ENCODE measurements around the gene LGALS7B. TPM values are rescaled to one million over a fixed set of nuclear protein-coding genes. Genes with fewer than 3 reads are reported as not detected.

The LGALS7B gene
- not detected for polyA plus RNA-seq (2013, experiment 1 of 2)
- polyA plus RNA-seq (2013, experiment 2 of 2), result 1.1 TPM

- H3K36me3 ChIP-seq (ENCODE audit: insufficient read depth, low read length), result no peaks in the 10 kb centered on the region
- no peak within 1 kb of the TSS for H3K27ac ChIP-seq (ENCODE audit: low read depth, low read length)
- H3K9me3 ChIP-seq (ENCODE audit: insufficient read depth, low read depth, low read length), result no peaks in the 10 kb centered on the region
- no peaks in the 10 kb centered on the region for H3K27me3 ChIP-seq (ENCODE audit: insufficient read depth, low read length)
- no peak within 1 kb of the TSS for H3K4me3 ChIP-seq (ENCODE audit: low read length)
- H3K9ac ChIP-seq (ENCODE audit: low read depth, low read length), result no peak within 1 kb of the TSS
- no peaks in the 10 kb centered on the region for H3K4me1 ChIP-seq (ENCODE audit: insufficient read depth, low read length)
- WGBS, result 76% methylated on average over 10 of the region's 17 CpGs
Observed at GRCh38 chr19:38788478-38789243, at the start of gene LGALS7B. TSS of gene LGALS7B (plus strand) at chr19:38789200. CDS start at chr19:38789227, 27 bp downstream.

- no peaks in the 10 kb centered on the region for H3K9me3 ChIP-seq (ENCODE audit: insufficient read depth, low read depth, low read length)
- H3K4me1 ChIP-seq (ENCODE audit: insufficient read depth, low read length), result peaks cover 4% of the 10 kb centered on the region; the same call in 1 of the 2 replicates
- H3K9ac ChIP-seq (ENCODE audit: low read depth, low read length), result no peak overlapping the region
- peaks cover 12% of the 10 kb centered on the region for H3K27me3 ChIP-seq (ENCODE audit: insufficient read depth, low read length)
- 88% methylated on average over 16 of the region's 16 CpGs for WGBS
- no peak overlapping the region for H3K27ac ChIP-seq (ENCODE audit: low read depth, low read length)
- H3K4me3 ChIP-seq (ENCODE audit: low read length), result no peak overlapping the region
- H3K36me3 ChIP-seq (ENCODE audit: insufficient read depth, low read length), result no peaks in the 10 kb centered on the region
Observed at GRCh38 chr19:38739440-38740256, 49.4 kb upstream of the LGALS7B start.

DNA sequence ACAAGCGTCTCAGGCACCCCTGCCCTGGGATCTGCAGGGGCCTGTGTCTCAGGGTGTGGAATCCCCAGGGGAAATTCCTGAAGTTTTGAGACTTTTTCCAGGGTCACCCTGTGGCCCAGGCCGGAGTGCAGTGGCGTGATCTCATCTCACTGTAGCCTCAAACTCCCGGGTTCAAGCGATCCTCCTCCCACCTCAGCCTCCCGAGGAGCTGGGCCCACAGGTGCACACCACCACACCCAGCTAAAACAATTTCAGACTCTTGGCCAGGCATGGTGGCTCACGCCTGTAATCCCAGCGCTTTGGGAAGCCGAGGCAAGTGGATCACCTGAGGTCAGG, 48.8 kb upstream of the LGALS7B start:
- H3K27ac ChIP-seq (ENCODE audit: low read depth, low read length), result no peak overlapping the region
- no peak overlapping the region for H3K4me3 ChIP-seq (ENCODE audit: low read length)
- H3K9me3 ChIP-seq (ENCODE audit: insufficient read depth, low read depth, low read length), result no peaks in the 10 kb centered on the region
- no peak overlapping the region for H3K9ac ChIP-seq (ENCODE audit: low read depth, low read length)
- peaks cover 12% of the 10 kb centered on the region for H3K27me3 ChIP-seq (ENCODE audit: insufficient read depth, low read length)
- H3K36me3 ChIP-seq (ENCODE audit: insufficient read depth, low read length), result no peaks in the 10 kb centered on the region
- 94% methylated on average over 9 of the region's 9 CpGs for WGBS
- H3K4me1 ChIP-seq (ENCODE audit: insufficient read depth, low read length), result no peaks in the 10 kb centered on the region

- Histone ChIP-seq H3K36me3 (ENCODE audit: insufficient read depth, low read length) (no peaks in the 10 kb centered on the region), H3K27me3 (ENCODE audit: insufficient read depth, low read length) (peaks cover 12% of the 10 kb centered on the region), H3K9me3 (ENCODE audit: insufficient read depth, low read depth, low read length) (no peaks in the 10 kb centered on the region), H3K4me1 (ENCODE audit: insufficient read depth, low read length) (no peaks in the 10 kb centered on the region), H3K4me3 (ENCODE audit: low read length) (no peak overlapping the region), H3K27ac (ENCODE audit: low read depth, low read length) (no peak overlapping the region), H3K9ac (ENCODE audit: low read depth, low read length) (no peak overlapping the region)
- WGBS, result 86% methylated on average over 2 of the region's 2 CpGs
Observed at GRCh38 chr19:38740932-38741331, 48.1 kb upstream of the LGALS7B start.

DNA sequence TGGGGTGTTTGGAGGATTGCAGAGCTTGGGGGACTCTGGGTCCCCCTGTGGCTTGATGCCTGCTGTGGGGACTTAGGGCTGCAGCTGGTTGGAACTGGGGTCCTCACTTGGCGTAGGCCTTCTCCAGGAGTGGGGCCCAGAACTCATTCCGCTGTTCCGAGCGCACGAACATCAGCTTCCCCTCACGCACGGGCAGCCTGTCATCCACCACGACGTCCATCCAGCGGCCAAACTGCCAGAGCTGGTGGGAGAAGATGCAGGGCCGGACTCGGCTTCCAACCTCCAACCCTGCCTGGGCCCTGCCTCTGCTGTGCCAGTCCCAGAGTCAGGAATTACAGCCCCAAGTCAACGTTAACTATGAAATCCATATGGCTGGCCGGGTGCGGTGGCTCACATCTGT, 47.3 kb upstream of the LGALS7B start:
- no peaks in the 10 kb centered on the region for H3K36me3 ChIP-seq (ENCODE audit: insufficient read depth, low read length)
- H3K9me3 ChIP-seq (ENCODE audit: insufficient read depth, low read depth, low read length), result no peaks in the 10 kb centered on the region
- no peak overlapping the region for H3K9ac ChIP-seq (ENCODE audit: low read depth, low read length)
- no peak overlapping the region for H3K27ac ChIP-seq (ENCODE audit: low read depth, low read length)
- no peak overlapping the region for H3K4me3 ChIP-seq (ENCODE audit: low read length)
- H3K4me1 ChIP-seq (ENCODE audit: insufficient read depth, low read length), result no peaks in the 10 kb centered on the region
- H3K27me3 ChIP-seq (ENCODE audit: insufficient read depth, low read length), result peaks cover 8% of the 10 kb centered on the region
- WGBS, result 96% methylated on average over 15 of the region's 15 CpGs

GRCh38 chr19:38742296-38742695, 46.7 kb upstream of the LGALS7B start:
- Histone ChIP-seq H3K36me3 (ENCODE audit: insufficient read depth, low read length) (no peaks in the 10 kb centered on the region), H3K4me3 (ENCODE audit: low read length) (no peak overlapping the region), H3K27ac (ENCODE audit: low read depth, low read length) (no peak overlapping the region), H3K9ac (ENCODE audit: low read depth, low read length) (no peak overlapping the region), H3K27me3 (ENCODE audit: insufficient read depth, low read length) (peaks cover 6% of the 10 kb centered on the region), H3K4me1 (ENCODE audit: insufficient read depth, low read length) (no peaks in the 10 kb centered on the region), H3K9me3 (ENCODE audit: insufficient read depth, low read depth, low read length) (no peaks in the 10 kb centered on the region)
- 95% methylated on average over 9 of the region's 9 CpGs for WGBS

- Histone ChIP-seq H3K27ac (ENCODE audit: low read depth, low read length) (no peak overlapping the region), H3K36me3 (ENCODE audit: insufficient read depth, low read length) (no peaks in the 10 kb centered on the region), H3K4me1 (ENCODE audit: insufficient read depth, low read length) (no peaks in the 10 kb centered on the region), H3K4me3 (ENCODE audit: low read length) (no peak overlapping the region), H3K9ac (ENCODE audit: low read depth, low read length) (no peak overlapping the region), H3K9me3 (ENCODE audit: insufficient read depth, low read depth, low read length) (no peaks in the 10 kb centered on the region), H3K27me3 (ENCODE audit: insufficient read depth, low read length) (peaks cover under 1% of the 10 kb centered on the region)
- WGBS, result 91% methylated on average over 6 of the region's 6 CpGs
Observed at GRCh38 chr19:38742906-38743305, 46.1 kb upstream of the LGALS7B start.

- Histone ChIP-seq H3K36me3 (ENCODE audit: insufficient read depth, low read length) (no peaks in the 10 kb centered on the region), H3K4me3 (ENCODE audit: low read length) (no peak overlapping the region), H3K4me1 (ENCODE audit: insufficient read depth, low read length) (no peaks in the 10 kb centered on the region), H3K9ac (ENCODE audit: low read depth, low read length) (no peak overlapping the region), H3K27ac (ENCODE audit: low read depth, low read length) (no peak overlapping the region), H3K27me3 (ENCODE audit: insufficient read depth, low read length) (no peaks in the 10 kb centered on the region), H3K9me3 (ENCODE audit: insufficient read depth, low read depth, low read length) (no peaks in the 10 kb centered on the region)
- 87% methylated on average over 20 of the region's 20 CpGs for WGBS
Observed at GRCh38 chr19:38743394-38744297, 45.4 kb upstream of the LGALS7B start.

- no peaks in the 10 kb centered on the region for H3K4me1 ChIP-seq (ENCODE audit: insufficient read depth, low read length)
- H3K9ac ChIP-seq (ENCODE audit: low read depth, low read length), result no peak within 1 kb of the TSS
- no peaks in the 10 kb centered on the region for H3K36me3 ChIP-seq (ENCODE audit: insufficient read depth, low read length)
- H3K27ac ChIP-seq (ENCODE audit: low read depth, low read length), result no peak within 1 kb of the TSS
- H3K4me3 ChIP-seq (ENCODE audit: low read length), result no peak within 1 kb of the TSS
- H3K9me3 ChIP-seq (ENCODE audit: insufficient read depth, low read depth, low read length), result no peaks in the 10 kb centered on the region
- 92% methylated on average over 10 of the region's 10 CpGs for WGBS
- no peaks in the 10 kb centered on the region for H3K27me3 ChIP-seq (ENCODE audit: insufficient read depth, low read length)
Observed at GRCh38 chr19:38744298-38744681, 44.7 kb upstream of the LGALS7B start, which contains the start of gene CAPN12. TSS of gene CAPN12 (minus strand) at chr19:38744474. CDS start at chr19:38744165, 309 bp downstream.

GRCh38 chr19:38744874-38745273, 44.1 kb upstream of the LGALS7B start:
- no peaks in the 10 kb centered on the region for H3K4me1 ChIP-seq (ENCODE audit: insufficient read depth, low read length)
- WGBS, result 88% methylated on average over 6 of the region's 6 CpGs
- no peaks in the 10 kb centered on the region for H3K27me3 ChIP-seq (ENCODE audit: insufficient read depth, low read length)
- no peak overlapping the region for H3K4me3 ChIP-seq (ENCODE audit: low read length)
- no peaks in the 10 kb centered on the region for H3K36me3 ChIP-seq (ENCODE audit: insufficient read depth, low read length)
- no peak overlapping the region for H3K9ac ChIP-seq (ENCODE audit: low read depth, low read length)
- H3K9me3 ChIP-seq (ENCODE audit: insufficient read depth, low read depth, low read length), result no peaks in the 10 kb centered on the region
- H3K27ac ChIP-seq (ENCODE audit: low read depth, low read length), result no peak overlapping the region

All from HUES64 (cell line).